Measurements from ENCODE around the gene RECQL.

DNA sequence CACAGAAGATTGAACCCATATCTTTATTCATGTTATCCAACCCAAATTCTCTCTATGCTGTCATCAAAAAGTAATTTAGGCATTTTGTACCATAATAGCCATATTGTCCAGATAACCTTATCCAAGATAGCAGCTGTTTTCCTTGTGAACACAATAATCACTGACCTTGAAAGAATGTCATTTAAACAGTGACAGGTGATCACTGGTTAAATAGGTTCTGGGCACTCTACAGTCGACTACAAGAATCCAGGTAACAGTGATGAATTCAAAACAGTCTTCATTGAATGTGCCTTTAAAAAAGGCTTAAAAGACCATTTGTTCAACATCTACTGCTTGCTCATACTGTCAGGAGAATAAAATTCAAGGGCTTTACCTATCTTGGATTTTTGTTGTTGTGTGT lies 20.1 kb upstream of the RECQL start:
- TF ChIP-seq, protein P1, sequence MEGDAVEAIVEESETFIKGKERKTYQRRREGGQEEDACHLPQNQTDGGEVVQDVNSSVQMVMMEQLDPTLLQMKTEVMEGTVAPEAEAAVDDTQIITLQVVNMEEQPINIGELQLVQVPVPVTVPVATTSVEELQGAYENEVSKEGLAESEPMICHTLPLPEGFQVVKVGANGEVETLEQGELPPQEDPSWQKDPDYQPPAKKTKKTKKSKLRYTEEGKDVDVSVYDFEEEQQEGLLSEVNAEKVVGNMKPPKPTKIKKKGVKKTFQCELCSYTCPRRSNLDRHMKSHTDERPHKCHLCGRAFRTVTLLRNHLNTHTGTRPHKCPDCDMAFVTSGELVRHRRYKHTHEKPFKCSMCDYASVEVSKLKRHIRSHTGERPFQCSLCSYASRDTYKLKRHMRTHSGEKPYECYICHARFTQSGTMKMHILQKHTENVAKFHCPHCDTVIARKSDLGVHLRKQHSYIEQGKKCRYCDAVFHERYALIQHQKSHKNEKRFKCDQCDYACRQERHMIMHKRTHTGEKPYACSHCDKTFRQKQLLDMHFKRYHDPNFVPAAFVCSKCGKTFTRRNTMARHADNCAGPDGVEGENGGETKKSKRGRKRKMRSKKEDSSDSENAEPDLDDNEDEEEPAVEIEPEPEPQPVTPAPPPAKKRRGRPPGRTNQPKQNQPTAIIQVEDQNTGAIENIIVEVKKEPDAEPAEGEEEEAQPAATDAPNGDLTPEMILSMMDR (IDR thresholded peaks at IDR 0.05) = no peak
- no peak for TF ChIP-seq POLR2A (IDR thresholded peaks at IDR 0.05)

All from Peyer's patch (tissue), 4 donors.